ENCODE data around the gene PLEKHA6.
A peak's percentile ranks its signal among the peaks of the same experiment; 100 is the strongest.

Gene PLEKHA6

DNA sequence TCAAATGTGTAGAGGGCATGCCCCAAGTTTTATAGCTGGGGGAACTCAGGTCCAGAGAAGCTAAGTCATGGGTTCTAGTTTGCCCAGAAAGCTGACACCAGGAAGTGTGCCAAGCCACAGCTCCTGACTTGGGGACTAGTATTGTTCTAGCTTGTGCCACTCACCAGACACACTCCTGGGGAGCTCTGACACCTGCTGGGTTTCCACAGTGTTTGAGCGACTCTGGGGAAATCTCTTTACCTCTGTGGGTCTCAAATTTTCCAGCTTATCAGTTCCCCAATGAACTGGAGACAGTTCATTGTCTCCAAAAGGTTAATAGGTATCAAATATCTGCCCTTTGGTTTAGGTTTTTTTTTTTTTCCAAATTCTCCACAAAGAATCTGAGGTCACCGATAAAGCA is 167.7 kb downstream of the PLEKHA6 start:
- H3K27me3 ChIP-seq (ENCODE audit: insufficient read depth, poor library complexity, severe bottlenecking) = peaks cover 39% of the 10 kb centered on the region
- TF ChIP-seq, protein P1, sequence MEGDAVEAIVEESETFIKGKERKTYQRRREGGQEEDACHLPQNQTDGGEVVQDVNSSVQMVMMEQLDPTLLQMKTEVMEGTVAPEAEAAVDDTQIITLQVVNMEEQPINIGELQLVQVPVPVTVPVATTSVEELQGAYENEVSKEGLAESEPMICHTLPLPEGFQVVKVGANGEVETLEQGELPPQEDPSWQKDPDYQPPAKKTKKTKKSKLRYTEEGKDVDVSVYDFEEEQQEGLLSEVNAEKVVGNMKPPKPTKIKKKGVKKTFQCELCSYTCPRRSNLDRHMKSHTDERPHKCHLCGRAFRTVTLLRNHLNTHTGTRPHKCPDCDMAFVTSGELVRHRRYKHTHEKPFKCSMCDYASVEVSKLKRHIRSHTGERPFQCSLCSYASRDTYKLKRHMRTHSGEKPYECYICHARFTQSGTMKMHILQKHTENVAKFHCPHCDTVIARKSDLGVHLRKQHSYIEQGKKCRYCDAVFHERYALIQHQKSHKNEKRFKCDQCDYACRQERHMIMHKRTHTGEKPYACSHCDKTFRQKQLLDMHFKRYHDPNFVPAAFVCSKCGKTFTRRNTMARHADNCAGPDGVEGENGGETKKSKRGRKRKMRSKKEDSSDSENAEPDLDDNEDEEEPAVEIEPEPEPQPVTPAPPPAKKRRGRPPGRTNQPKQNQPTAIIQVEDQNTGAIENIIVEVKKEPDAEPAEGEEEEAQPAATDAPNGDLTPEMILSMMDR (IDR thresholded peaks at IDR 0.05; ENCODE audit: insufficient read depth, low read length) = no peak
- TF ChIP-seq POLR2AphosphoS5 (IDR thresholded peaks at IDR 0.05; ENCODE audit: low read depth) = no peak
- no peak for TF ChIP-seq SPI1 (IDR thresholded peaks at IDR 0.05; ENCODE audit: borderline replicate concordance, low read depth)
- TF ChIP-seq GABPA (IDR thresholded peaks at IDR 0.05; ENCODE audit: low read depth) = no peak
- TF ChIP-seq, protein P2, sequence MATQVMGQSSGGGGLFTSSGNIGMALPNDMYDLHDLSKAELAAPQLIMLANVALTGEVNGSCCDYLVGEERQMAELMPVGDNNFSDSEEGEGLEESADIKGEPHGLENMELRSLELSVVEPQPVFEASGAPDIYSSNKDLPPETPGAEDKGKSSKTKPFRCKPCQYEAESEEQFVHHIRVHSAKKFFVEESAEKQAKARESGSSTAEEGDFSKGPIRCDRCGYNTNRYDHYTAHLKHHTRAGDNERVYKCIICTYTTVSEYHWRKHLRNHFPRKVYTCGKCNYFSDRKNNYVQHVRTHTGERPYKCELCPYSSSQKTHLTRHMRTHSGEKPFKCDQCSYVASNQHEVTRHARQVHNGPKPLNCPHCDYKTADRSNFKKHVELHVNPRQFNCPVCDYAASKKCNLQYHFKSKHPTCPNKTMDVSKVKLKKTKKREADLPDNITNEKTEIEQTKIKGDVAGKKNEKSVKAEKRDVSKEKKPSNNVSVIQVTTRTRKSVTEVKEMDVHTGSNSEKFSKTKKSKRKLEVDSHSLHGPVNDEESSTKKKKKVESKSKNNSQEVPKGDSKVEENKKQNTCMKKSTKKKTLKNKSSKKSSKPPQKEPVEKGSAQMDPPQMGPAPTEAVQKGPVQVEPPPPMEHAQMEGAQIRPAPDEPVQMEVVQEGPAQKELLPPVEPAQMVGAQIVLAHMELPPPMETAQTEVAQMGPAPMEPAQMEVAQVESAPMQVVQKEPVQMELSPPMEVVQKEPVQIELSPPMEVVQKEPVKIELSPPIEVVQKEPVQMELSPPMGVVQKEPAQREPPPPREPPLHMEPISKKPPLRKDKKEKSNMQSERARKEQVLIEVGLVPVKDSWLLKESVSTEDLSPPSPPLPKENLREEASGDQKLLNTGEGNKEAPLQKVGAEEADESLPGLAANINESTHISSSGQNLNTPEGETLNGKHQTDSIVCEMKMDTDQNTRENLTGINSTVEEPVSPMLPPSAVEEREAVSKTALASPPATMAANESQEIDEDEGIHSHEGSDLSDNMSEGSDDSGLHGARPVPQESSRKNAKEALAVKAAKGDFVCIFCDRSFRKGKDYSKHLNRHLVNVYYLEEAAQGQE (IDR thresholded peaks at IDR 0.05; ENCODE audit: insufficient replicate concordance, low read depth) = no peak
- H3K27ac ChIP-seq (replicated peaks) = no peak overlapping the region

DNA sequence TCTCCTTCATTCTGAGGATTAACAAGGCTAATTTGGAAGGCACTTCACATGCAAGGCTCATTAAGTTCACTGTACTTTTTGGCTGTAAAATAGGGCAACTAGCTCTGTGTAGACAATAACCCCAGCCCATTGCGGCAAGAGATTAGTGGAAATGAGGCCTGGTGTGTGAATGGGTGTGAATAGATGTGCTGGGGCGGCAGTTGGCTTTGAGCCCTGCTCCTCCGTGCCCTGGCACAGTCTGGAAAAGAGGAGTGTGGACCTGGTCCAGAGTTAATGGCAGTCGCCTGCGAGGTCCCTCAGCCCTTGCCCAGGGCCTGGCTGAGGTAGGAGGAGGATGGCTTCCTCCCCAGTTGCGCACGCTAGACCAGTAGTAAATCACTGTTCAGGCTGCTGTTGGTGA is 168.3 kb downstream of the PLEKHA6 start:
- DNase-seq (ENCODE audit: low read depth in 1 of 2, low spot score in 1 of 2) = no peak
- Histone ChIP-seq H3K27me3 (ENCODE audit: insufficient read depth, poor library complexity, severe bottlenecking) (peaks cover 39% of the 10 kb centered on the region), H3K4me3 (replicated peaks; ENCODE audit: insufficient read depth, low read length) (no peak overlapping the region), H3K27ac (replicated peaks) (no peak overlapping the region)
- TF ChIP-seq, protein P2 (IDR thresholded peaks at IDR 0.05; ENCODE audit: insufficient replicate concordance, low read depth) = no peak
- TF ChIP-seq SPI1 (IDR thresholded peaks at IDR 0.05; ENCODE audit: borderline replicate concordance, low read depth) (no peak), GABPA (IDR thresholded peaks at IDR 0.05; ENCODE audit: low read depth) (no peak), POLR2AphosphoS5 (IDR thresholded peaks at IDR 0.05; ENCODE audit: low read depth) (no peak)
- TF ChIP-seq, protein P1 (IDR thresholded peaks at IDR 0.05; ENCODE audit: insufficient read depth, low read length) = no peak

More for the DNA sequence above, 167.7 kb downstream of the PLEKHA6 start:
- no peak overlapping the region for H3K4me3 ChIP-seq (replicated peaks; ENCODE audit: insufficient read depth, low read length)
- no peak for DNase-seq (ENCODE audit: low read depth in 1 of 2, low spot score in 1 of 2)

DNA sequence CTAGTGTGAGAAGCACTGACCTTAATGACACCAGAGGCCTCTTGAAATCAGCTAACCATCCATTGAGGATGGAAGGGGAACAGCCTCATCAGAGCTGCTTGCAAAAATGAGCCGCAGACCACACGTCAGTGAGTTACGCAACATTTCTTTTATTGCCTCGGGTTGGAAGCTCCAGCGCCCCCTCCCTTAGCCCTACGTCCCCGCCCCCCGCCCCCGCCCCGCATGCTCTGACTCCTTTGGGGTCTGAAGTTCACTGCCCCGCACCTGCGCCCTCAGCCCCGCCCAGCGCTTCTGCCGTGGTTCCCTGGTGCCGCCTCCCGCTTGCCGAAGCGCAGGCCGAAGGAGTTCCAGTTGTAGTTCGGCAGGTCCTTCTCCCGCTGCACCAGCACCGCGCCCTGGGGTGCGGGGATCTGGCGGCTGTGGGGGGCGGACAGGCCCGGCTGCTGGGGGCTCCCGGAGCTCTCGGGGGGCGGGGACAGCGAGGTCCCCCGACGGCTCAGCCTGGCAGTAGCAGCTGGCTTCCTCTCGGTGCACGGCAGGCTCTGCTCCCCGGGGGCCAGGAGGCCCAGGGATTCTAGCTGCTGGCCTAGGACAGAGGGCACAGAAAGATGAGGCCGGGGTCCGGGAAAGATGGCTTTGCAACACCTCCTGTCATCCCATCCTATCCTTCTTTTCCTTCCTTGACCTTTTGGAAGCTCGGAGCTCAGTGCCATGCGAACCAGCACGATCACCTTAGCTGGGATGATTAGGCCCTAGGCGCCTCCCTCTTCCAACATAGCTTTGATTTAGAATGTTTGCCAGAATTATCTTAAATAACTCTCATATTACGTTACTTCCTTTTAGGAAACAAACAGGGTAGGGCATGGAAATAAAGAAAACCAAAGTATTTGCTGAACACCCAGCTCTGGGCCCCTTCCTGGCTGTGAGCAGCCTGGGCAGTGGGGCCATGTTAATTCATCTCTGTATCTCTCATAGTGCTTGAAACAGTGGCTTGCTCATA is 169.2 kb downstream of the PLEKHA6 start:
- Histone ChIP-seq H3K27ac (replicated peaks) (no peak overlapping the region), H3K27me3 (ENCODE audit: insufficient read depth, poor library complexity, severe bottlenecking) (peaks cover 36% of the 10 kb centered on the region), H3K4me3 (replicated peaks; ENCODE audit: insufficient read depth, low read length) (peak overlapping the region; percentile 18)
- DNase-seq (ENCODE audit: low read depth in 1 of 2, low spot score in 1 of 2) = peak; percentile 85
- TF ChIP-seq, protein P2 (IDR thresholded peaks at IDR 0.05; ENCODE audit: insufficient replicate concordance, low read depth) = no peak
- peak; percentile 28; the same call in 1 of the 2 replicates for TF ChIP-seq SPI1 (IDR thresholded peaks at IDR 0.05; ENCODE audit: borderline replicate concordance, low read depth)
- TF ChIP-seq POLR2AphosphoS5 (IDR thresholded peaks at IDR 0.05; ENCODE audit: low read depth) = no peak
- TF ChIP-seq, protein P1 (IDR thresholded peaks at IDR 0.05; ENCODE audit: insufficient read depth, low read length) = no peak
